Cerebellar nuclear complex (tissue), 1 donor: ENCODE data around the gene GOLGA2.

Experiments used
- DNase-seq, 2 experiments: peaks; one replicate each; lab custom pipeline; 2025; lab: John Stamatoyannopoulos, UW

GOLGA2 gene

GRCh38 chr9:128213746-128214497 lies 61.9 kb downstream of the GOLGA2 start:
- no peak for DNase-seq

- no peak for DNase-seq
Observed at GRCh38 chr9:128211981-128212281, 63.9 kb downstream of the GOLGA2 start.

DNA sequence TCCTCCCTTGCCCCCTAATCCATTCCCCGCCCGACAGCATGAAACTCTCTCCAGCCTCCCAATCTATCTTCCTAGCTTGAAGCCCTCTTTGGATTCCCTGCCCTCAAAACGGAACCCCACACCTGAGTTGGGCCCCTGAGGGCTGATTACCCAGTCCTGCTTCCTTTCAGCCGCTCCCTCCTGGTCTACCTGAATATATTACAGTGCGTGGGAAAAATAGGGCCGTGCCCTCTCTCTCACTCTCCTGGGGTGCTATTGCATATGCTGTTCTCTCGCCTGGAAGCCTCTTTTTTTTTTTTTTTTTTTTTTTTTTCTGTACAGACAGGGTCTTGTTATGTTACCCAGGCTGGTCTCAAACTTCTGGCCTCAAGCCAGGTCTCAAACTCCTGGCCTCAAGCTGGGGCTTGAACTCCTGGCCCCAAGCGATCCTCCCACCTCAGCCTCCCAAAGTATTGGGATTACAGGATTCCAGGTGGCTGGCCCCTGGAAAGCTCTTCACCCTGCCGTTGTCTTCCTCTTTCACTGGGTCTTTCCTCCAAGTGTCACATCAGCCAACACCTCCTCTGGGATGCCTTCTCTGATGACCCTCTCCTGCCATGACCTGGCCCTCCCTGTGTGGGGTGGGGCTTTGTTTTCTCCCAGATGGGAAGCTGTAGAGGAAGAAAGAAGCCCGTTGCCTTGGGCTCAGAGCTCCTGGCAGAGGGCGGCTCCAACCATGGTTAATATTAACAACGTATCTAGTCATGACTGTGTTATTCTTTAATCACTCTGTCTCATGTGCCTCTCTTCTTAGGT lies 64.4 kb downstream of the GOLGA2 start:
- no peak for DNase-seq

- DNase-seq = no peak
Observed at GRCh38 chr9:128208946-128209669, 66.7 kb downstream of the GOLGA2 start.

DNA sequence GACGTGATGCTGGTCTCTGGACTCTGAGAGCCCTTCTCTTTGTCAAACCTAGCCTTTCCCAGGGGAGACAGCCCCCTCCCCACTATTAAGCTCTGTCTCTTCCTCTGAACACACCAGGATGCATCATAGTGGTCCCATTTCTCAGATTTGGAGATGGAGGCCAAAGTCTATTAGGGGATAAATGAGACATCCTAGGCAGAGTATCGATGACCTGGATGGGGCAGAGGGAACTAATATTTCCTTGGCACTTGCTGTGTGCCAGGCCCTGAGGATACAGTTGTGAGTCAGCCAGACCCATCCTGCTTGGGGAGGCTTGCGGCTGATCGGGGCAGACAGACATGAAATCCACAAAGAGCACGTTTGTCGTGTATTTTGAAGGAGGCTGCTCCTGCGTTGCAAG lies 67.4 kb downstream of the GOLGA2 start:
- no peak for DNase-seq

DNA sequence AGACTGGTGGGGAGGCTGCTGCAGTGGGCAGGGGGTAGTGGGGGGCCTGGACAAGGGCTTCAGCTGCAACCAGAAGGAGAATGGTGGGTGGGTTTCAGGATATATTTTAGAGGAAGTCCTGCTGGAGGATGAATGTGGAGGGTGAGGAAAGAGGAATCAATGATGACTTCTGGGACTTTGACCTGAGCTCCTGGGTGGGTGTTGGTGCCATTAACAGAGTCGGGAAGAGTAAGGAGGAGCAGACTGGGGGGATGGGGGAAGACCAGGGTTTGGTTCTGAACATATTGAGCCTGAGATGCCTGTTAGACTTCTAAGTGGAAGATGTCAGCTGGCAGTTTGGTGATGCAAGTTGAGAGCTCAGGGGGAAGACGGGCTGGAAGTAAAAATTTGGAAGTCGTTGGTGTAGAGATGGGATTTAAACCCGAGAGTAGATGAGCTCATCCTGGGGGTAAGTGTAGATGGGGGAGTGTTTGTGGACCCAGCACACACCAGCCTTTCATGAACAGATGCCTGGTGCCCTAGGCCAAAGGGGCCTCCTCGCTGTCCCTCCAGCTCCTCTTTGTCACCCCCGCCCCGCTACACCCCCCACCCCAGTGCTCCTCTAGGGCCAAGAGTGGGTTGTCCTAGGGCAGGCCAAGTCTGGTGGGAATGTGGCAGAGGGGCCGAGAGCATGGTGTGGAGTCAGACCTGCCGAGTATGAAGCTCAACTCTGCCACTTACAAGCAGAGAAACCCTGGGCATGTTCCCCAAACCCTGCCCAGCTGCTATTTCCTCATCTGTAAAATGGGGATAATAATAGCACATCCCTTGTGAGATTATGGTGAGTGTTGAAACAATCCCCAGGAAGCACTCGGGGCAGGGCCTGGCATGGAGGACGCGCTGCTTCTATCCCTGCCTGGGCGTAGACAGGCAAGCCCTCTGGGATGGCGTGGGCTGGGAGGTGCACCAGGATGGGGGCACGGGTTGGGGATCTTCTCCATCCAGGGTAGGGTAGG lies 68.6 kb downstream of the GOLGA2 start:
- no peak for DNase-seq

GRCh38 chr9:128206484-128206883 lies 69.3 kb downstream of the GOLGA2 start:
- DNase-seq = no peak
